ENCODE data around the gene CADM3.
A peak's percentile ranks its signal among the peaks of the same experiment; 100 is the strongest.

CADM3 gene

GRCh38 chr1:159144571-159144970 is 26.8 kb upstream of the CADM3 start:
- TF ChIP-seq POLR2AphosphoS5 (IDR thresholded peaks at IDR 0.05; ENCODE audit: borderline replicate concordance, low read depth, low read length): no peak
- TF ChIP-seq FOXP2 (optimal IDR thresholded peaks at IDR 0.05; ENCODE audit: control extremely low read depth, extremely low read length, insufficient read depth): no peak
- TF ChIP-seq EZH2 (IDR thresholded peaks at IDR 0.05): no peak
- H3K27ac ChIP-seq: no peak overlapping the region
- H3K9me3 ChIP-seq (ENCODE audit: low read depth, low read length): no peaks in the 10 kb centered on the region
- no peak overlapping the region for H3K4me3 ChIP-seq
- no peak overlapping the region for H3K9ac ChIP-seq (ENCODE audit: insufficient read length)
- DNase-seq (ENCODE audit: low read depth, low spot score): no peak
- no peaks in the 10 kb centered on the region for H3K36me3 ChIP-seq (ENCODE audit: insufficient read depth, low read length)

- no peaks in the 10 kb centered on the region for H3K9me3 ChIP-seq (ENCODE audit: low read depth, low read length)
- DNase-seq (ENCODE audit: low read depth, low spot score): no peak
- TF ChIP-seq FOXP2 (optimal IDR thresholded peaks at IDR 0.05; ENCODE audit: control extremely low read depth, extremely low read length, insufficient read depth) (no peak), EZH2 (IDR thresholded peaks at IDR 0.05) (no peak), POLR2AphosphoS5 (IDR thresholded peaks at IDR 0.05; ENCODE audit: borderline replicate concordance, low read depth, low read length) (no peak)
Observed at GRCh38 chr1:159146980-159147379, 24.4 kb upstream of the CADM3 start.

GRCh38 chr1:159152031-159152430 is 19.4 kb upstream of the CADM3 start:
- Histone ChIP-seq H3K9me3 (ENCODE audit: low read depth, low read length) (no peaks in the 10 kb centered on the region), H3K36me3 (ENCODE audit: insufficient read depth, low read length) (no peaks in the 10 kb centered on the region), H3K4me3 (no peak overlapping the region), H3K9ac (ENCODE audit: insufficient read length) (no peak overlapping the region), H3K27ac (no peak overlapping the region)
- TF ChIP-seq EZH2 (IDR thresholded peaks at IDR 0.05) (no peak), POLR2AphosphoS5 (IDR thresholded peaks at IDR 0.05; ENCODE audit: borderline replicate concordance, low read depth, low read length) (no peak), FOXP2 (optimal IDR thresholded peaks at IDR 0.05; ENCODE audit: control extremely low read depth, extremely low read length, insufficient read depth) (no peak)
- no peak for DNase-seq (ENCODE audit: low read depth, low spot score)

More at GRCh38 chr1:159146980-159147379, 24.4 kb upstream of the CADM3 start:
- no peak overlapping the region for H3K27ac ChIP-seq
- no peaks in the 10 kb centered on the region for H3K36me3 ChIP-seq (ENCODE audit: insufficient read depth, low read length)
- H3K4me3 ChIP-seq: no peak overlapping the region
- H3K9ac ChIP-seq (ENCODE audit: insufficient read length): no peak overlapping the region

GRCh38 chr1:159161001-159161718 is 10.3 kb upstream of the CADM3 start:
- peak; percentile 18 for DNase-seq (ENCODE audit: low read depth, low spot score)
- Histone ChIP-seq H3K9ac (ENCODE audit: insufficient read length) (no peak overlapping the region), H3K36me3 (ENCODE audit: insufficient read depth, low read length) (no peaks in the 10 kb centered on the region), H3K27ac (no peak overlapping the region), H3K4me3 (no peak overlapping the region), H3K9me3 (ENCODE audit: low read depth, low read length) (no peaks in the 10 kb centered on the region)
- TF ChIP-seq FOXP2 (optimal IDR thresholded peaks at IDR 0.05; ENCODE audit: control extremely low read depth, extremely low read length, insufficient read depth): no peak
- no peak for TF ChIP-seq POLR2AphosphoS5 (IDR thresholded peaks at IDR 0.05; ENCODE audit: borderline replicate concordance, low read depth, low read length)
- TF ChIP-seq EZH2 (IDR thresholded peaks at IDR 0.05): no peak

- Histone ChIP-seq H3K9ac (ENCODE audit: insufficient read length) (no peak overlapping the region), H3K27ac (no peak overlapping the region), H3K9me3 (ENCODE audit: low read depth, low read length) (no peaks in the 10 kb centered on the region), H3K36me3 (ENCODE audit: insufficient read depth, low read length) (no peaks in the 10 kb centered on the region), H3K4me3 (no peak overlapping the region)
- no peak for TF ChIP-seq EZH2 (IDR thresholded peaks at IDR 0.05)
- no peak for TF ChIP-seq POLR2AphosphoS5 (IDR thresholded peaks at IDR 0.05; ENCODE audit: borderline replicate concordance, low read depth, low read length)
- TF ChIP-seq FOXP2 (optimal IDR thresholded peaks at IDR 0.05; ENCODE audit: control extremely low read depth, extremely low read length, insufficient read depth): no peak
- no peak for DNase-seq (ENCODE audit: low read depth, low spot score)
Observed at GRCh38 chr1:159161719-159162026, 9.7 kb upstream of the CADM3 start.

- H3K27ac ChIP-seq: no peak overlapping the region
- no peak for TF ChIP-seq EZH2 (IDR thresholded peaks at IDR 0.05)
- TF ChIP-seq POLR2AphosphoS5 (IDR thresholded peaks at IDR 0.05; ENCODE audit: borderline replicate concordance, low read depth, low read length): no peak
- TF ChIP-seq FOXP2 (optimal IDR thresholded peaks at IDR 0.05; ENCODE audit: control extremely low read depth, extremely low read length, insufficient read depth): no peak
- no peak overlapping the region for H3K9ac ChIP-seq (ENCODE audit: insufficient read length)
- H3K4me3 ChIP-seq: no peak overlapping the region
- no peaks in the 10 kb centered on the region for H3K9me3 ChIP-seq (ENCODE audit: low read depth, low read length)
- DNase-seq (ENCODE audit: low read depth, low spot score): no peak
- no peaks in the 10 kb centered on the region for H3K36me3 ChIP-seq (ENCODE audit: insufficient read depth, low read length)
Observed at GRCh38 chr1:159162516-159163265, 8.7 kb upstream of the CADM3 start.

- Histone ChIP-seq H3K4me3 (no peak overlapping the region), H3K27ac (no peak overlapping the region), H3K9ac (ENCODE audit: insufficient read length) (no peak overlapping the region), H3K9me3 (ENCODE audit: low read depth, low read length) (no peaks in the 10 kb centered on the region), H3K36me3 (ENCODE audit: insufficient read depth, low read length) (no peaks in the 10 kb centered on the region)
- DNase-seq (ENCODE audit: low read depth, low spot score): no peak
- no peak for TF ChIP-seq EZH2 (IDR thresholded peaks at IDR 0.05)
- TF ChIP-seq FOXP2 (optimal IDR thresholded peaks at IDR 0.05; ENCODE audit: control extremely low read depth, extremely low read length, insufficient read depth): no peak
- no peak for TF ChIP-seq POLR2AphosphoS5 (IDR thresholded peaks at IDR 0.05; ENCODE audit: borderline replicate concordance, low read depth, low read length)
Observed at GRCh38 chr1:159163614-159164228, 7.7 kb upstream of the CADM3 start.

GRCh38 chr1:159168043-159168442 is 3.4 kb upstream of the CADM3 start:
- no peaks in the 10 kb centered on the region for H3K36me3 ChIP-seq (ENCODE audit: insufficient read depth, low read length)
- no peak overlapping the region for H3K27ac ChIP-seq
- DNase-seq (ENCODE audit: low read depth, low spot score): no peak
- H3K9me3 ChIP-seq (ENCODE audit: low read depth, low read length): no peaks in the 10 kb centered on the region
- no peak overlapping the region for H3K4me3 ChIP-seq
- TF ChIP-seq FOXP2 (optimal IDR thresholded peaks at IDR 0.05; ENCODE audit: control extremely low read depth, extremely low read length, insufficient read depth): no peak
- no peak overlapping the region for H3K9ac ChIP-seq (ENCODE audit: insufficient read length)

All from SK-N-MC (cell line).